IMR-90 (cell line): ENCODE results near the gene TSPAN4. TPM values are rescaled to one million over a fixed set of nuclear protein-coding genes. Genes with fewer than 3 reads are reported as not detected.

Experiments used
- ATAC-seq: fragments of 200-7000 bp; cut with Tn5 transposase; 2 replicates; pipeline ENCODE4 v1.9.1; 2020; ENCODE audit warnings: low read depth, mild to moderate bottlenecking, moderate library complexity
- BruUV-seq: library from RNA; stranded (reverse); fragments of 400-500 nt; replicated peaks from 2 replicates; lab custom pipeline; 2021; lab: Mats Ljungman, UMichigan
- CTCF ChIA-PET: fragments of 300-600 bp; formaldehyde crosslinking; extraction: SDS; loops from one replicate; lab custom pipeline; 2021; ENCODE audit warnings: antibody characterized with exemption; lab: Yijun Ruan, JAX
- POLR2A ChIA-PET: fragments of 300-600 bp; sonication (Branson Sonifier 250); formaldehyde crosslinking; loops from one replicate; lab custom pipeline; 2022; ENCODE audit warnings: antibody characterized with exemption; ENCODE audit not compliant: unreplicated experiment; lab: Charles Lee
- DNase-seq: peaks from one replicate; pipeline ENCODE4 v3.0.0; 2013
- H2AFZ ChIP-seq: replicated peaks from 2 replicates; pipeline ENCODE3; 2013; ENCODE audit warnings: low read length, mild to moderate bottlenecking; ENCODE audit not compliant: poor library complexity
- H2AK5ac ChIP-seq: 2 replicates; pipeline ENCODE4 v1.6.1; 2013; ENCODE audit warnings: low read depth, low read length, inconsistent platforms
- H2AK9ac ChIP-seq: replicated peaks from 2 replicates; pipeline ENCODE3; 2013; ENCODE audit warnings: mild to moderate bottlenecking, low read depth, low read length, moderate library complexity; ENCODE audit not compliant: poor library complexity
- H2BK120ac ChIP-seq: 2 replicates; pipeline ENCODE4 v1.6.1; 2013; ENCODE audit warnings: low read depth, low read length, inconsistent platforms
- H2BK15ac ChIP-seq: 3 replicates; pipeline ENCODE4 v1.6.1; 2013; ENCODE audit warnings: low read depth, low read length, inconsistent platforms
- H2BK20ac ChIP-seq: 2 replicates; pipeline ENCODE4 v1.6.1; 2013; ENCODE audit warnings: low read depth, mild to moderate bottlenecking, inconsistent platforms, low read length, moderate library complexity
- H2BK5ac ChIP-seq: 2 replicates; pipeline ENCODE4 v1.6.1; 2013; ENCODE audit warnings: mild to moderate bottlenecking, low read depth, low read length, inconsistent platforms; ENCODE audit not compliant: poor library complexity, severe bottlenecking
- H3K14ac ChIP-seq: replicated peaks from 2 replicates; pipeline ENCODE4 v1.6.1; 2013; ENCODE audit warnings: low read depth, low read length, inconsistent platforms
- H3K18ac ChIP-seq: 2 replicates; pipeline ENCODE4 v1.6.1; 2013; ENCODE audit warnings: low read depth, low read length, control low read depth
- H3K23ac ChIP-seq: 2 replicates; pipeline ENCODE4 v1.6.1; 2013; ENCODE audit warnings: low read depth, low read length, inconsistent platforms
- H3K27ac ChIP-seq: 2 replicates; pipeline ENCODE4 v1.5.1; 2013; ENCODE audit warnings: mild to moderate bottlenecking, control low read depth, low read length; ENCODE audit not compliant: insufficient read depth
- H3K27me3 ChIP-seq: 2 replicates; pipeline ENCODE4 v1.6.1; 2013; ENCODE audit warnings: low read length; ENCODE audit not compliant: control insufficient read depth, insufficient read depth
- H3K36me3 ChIP-seq: 2 replicates; pipeline ENCODE4 v1.6.1; 2013; ENCODE audit warnings: low read length, mixed read lengths; ENCODE audit not compliant: control insufficient read depth, insufficient read depth
- H3K4ac ChIP-seq: 2 replicates; pipeline ENCODE4 v1.6.1; 2013; ENCODE audit warnings: low read depth, low read length, inconsistent platforms
- H3K4me1 ChIP-seq: 2 replicates; pipeline ENCODE4 v1.6.1; 2013; ENCODE audit warnings: low read length, mixed read lengths; ENCODE audit not compliant: control insufficient read depth, insufficient read depth
- H3K4me2 ChIP-seq: 2 replicates; pipeline ENCODE4 v1.6.1; 2013; ENCODE audit warnings: low read depth, mild to moderate bottlenecking, control low read depth, low read length, moderate library complexity
- H3K4me3 ChIP-seq: 2 replicates; pipeline ENCODE4 v1.5.1; 2013; ENCODE audit warnings: low read depth, mild to moderate bottlenecking, control low read depth, low read length, moderate library complexity; ENCODE audit not compliant: insufficient read depth
- H3K56ac ChIP-seq: 2 replicates; pipeline ENCODE4 v1.6.1; 2013; ENCODE audit warnings: low read length, inconsistent platforms; ENCODE audit not compliant: insufficient read depth; ENCODE audit errors: extremely low read depth
- H3K79me1 ChIP-seq, 2 experiments: 2 replicates each; pipeline ENCODE4 v1.6.1; 2013; ENCODE audit warnings: low read length in 2 of 2, inconsistent platforms in 1 of 2, low read depth in 1 of 2
- H3K9ac ChIP-seq: 2 replicates; pipeline ENCODE4 v1.6.1; 2013; ENCODE audit warnings: low read depth, low read length, control low read depth
- H3K9me1 ChIP-seq: 2 replicates; pipeline ENCODE4 v1.6.1; 2013; ENCODE audit warnings: low read length, inconsistent platforms; ENCODE audit not compliant: insufficient read depth
- H3K9me3 ChIP-seq: 2 replicates; pipeline ENCODE4 v1.6.1; 2013; ENCODE audit warnings: low read length; ENCODE audit not compliant: control insufficient read depth, insufficient read depth
- H4K20me1 ChIP-seq: 2 replicates; pipeline ENCODE4 v1.6.1; 2013; ENCODE audit warnings: low read length, inconsistent platforms; ENCODE audit not compliant: insufficient read depth
- H4K5ac ChIP-seq: 2 replicates; pipeline ENCODE4 v1.6.1; 2013; ENCODE audit warnings: mild to moderate bottlenecking, low read depth, low read length, control low read depth
- H4K8ac ChIP-seq, 2 experiments: 2 replicates each; pipeline ENCODE4 v1.6.1; 2013; ENCODE audit warnings: low read depth in 2 of 2, low read length in 2 of 2, control low read depth in 1 of 2, inconsistent platforms in 1 of 2
- H4K91ac ChIP-seq: 2 replicates; pipeline ENCODE4 v1.6.1; 2013; ENCODE audit warnings: low read depth, low read length, inconsistent platforms; ENCODE audit not compliant: insufficient read depth
- BHLHE40 ChIP-seq: fragments of 150-350 bp; IDR thresholded peaks from 2 replicates; pipeline ENCODE4 v1.6.1; 2016; ENCODE audit warnings: mild to moderate bottlenecking, low read depth, low read length
- CEBPB ChIP-seq: IDR thresholded peaks from 2 replicates; pipeline ENCODE4 v1.6.1; 2012; ENCODE audit warnings: low read depth, low read length, improper control_type of control experiment
- USF2 ChIP-seq: fragments of 150-350 bp; IDR thresholded peaks from 2 replicates; pipeline ENCODE4 v1.6.1; 2017; ENCODE audit warnings: mild to moderate bottlenecking, antibody characterized with exemption, low read length, low read depth
- WGBS, 2 experiments: methylation state at CpG; one replicate each; pipeline versions ENCODE4 v1.1.5 to v1.1.7; 2013; ENCODE audit warnings: missing lambda C conversion rate in 2 of 2; ENCODE audit not compliant: insufficient read length in 1 of 2; ENCODE audit errors: extremely low coverage in 2 of 2; 5-methylcytosine and 5-hydroxymethylcytosine counted together
- dilution Hi-C: fragments of 300-500 bp; cut with HindIII; formaldehyde crosslinking; loops from one replicate; pipeline ENCODE4 v1.14.3; 2018; ENCODE audit warnings: low sequenced_read_pairs; ENCODE audit not compliant: unreplicated experiment
- in situ Hi-C: fragments of 300-500 bp; cut with MboI; formaldehyde crosslinking; loops from 3 replicates; pipeline ENCODE4 v1.14.3; 2019; ENCODE audit warnings: low sequenced_read_pairs, inconsistent platforms, mixed read lengths
- intact Hi-C: fragments of 100-400 bp; cut with micrococcal nuclease; formaldehyde crosslinking; loops from 2 replicates; pipeline ENCODE4 v1.10.0; 2022
- polyA plus RNA-seq, 3 experiments: library from polyadenylated mRNA; depleted of rRNA; stranded (reverse); fragments of >200 nt; gene quantifications; 2 replicates each; pipeline ENCODE4 v1.2.3, GENCODE V29; 2012; ENCODE audit warnings: low replicate concordance in 1 of 3
- total RNA-seq: library from RNA; depleted of rRNA; stranded (reverse); fragments of >200 nt; gene quantifications from 2 replicates; pipeline ENCODE4 v1.2.3, GENCODE V29; 2012

TSPAN4 gene
- total and polyA plus RNA-seq, 2 of the 4 experiments (the other 2 are of a cell fraction), result 161 to 293 TPM

- peak overlapping the region; percentile 76; the same call in 1 of the 2 replicates for H2AK5ac ChIP-seq
- no peak overlapping the region; the same call in 1 of the 2 replicates for H3K18ac ChIP-seq
- no peaks in the 10 kb centered on the region for H3K9me3 ChIP-seq
- TF ChIP-seq USF2, result peak; percentile 27; the same call in 1 of the 2 replicates
- TF ChIP-seq BHLHE40, result peak; percentile 92
- TF ChIP-seq CEBPB, result no peak
- peaks cover 6% of the 10 kb centered on the region; the same call in 1 of the 2 replicates for H3K9me1 ChIP-seq
- H2BK20ac ChIP-seq, result no peak overlapping the region
- no peak overlapping the region; the same call in 2 of the 3 replicates for H2BK15ac ChIP-seq
- H2AK9ac ChIP-seq, result peak overlapping the region; percentile 95
- ATAC-seq, result no peak
- H3K23ac ChIP-seq, result no peak overlapping the region
- H4K5ac ChIP-seq, result no peak overlapping the region
- peaks cover 30% of the 10 kb centered on the region; the same call in 1 of the 2 replicates for H3K36me3 ChIP-seq
- no TSS peak for BruUV-seq
- H3K4me3 ChIP-seq, result peak overlapping the region; percentile 88
- no peak overlapping the region for H3K56ac ChIP-seq
- no peak overlapping the region for H3K14ac ChIP-seq
- in situ Hi-C loops, result no loop called here
- peak overlapping the region; percentile 96 for H3K27ac ChIP-seq
- dilution Hi-C loops, result no loop called here
- H4K8ac ChIP-seq, result no peak overlapping the region; a peak in 1 of 4 replicates
- no peak overlapping the region for H2BK120ac ChIP-seq
- peaks cover 0 to 25% of the 10 kb centered on the region in 2 experiments; a peak in 3 of 4 replicates for H3K79me1 ChIP-seq
- H3K4ac ChIP-seq, result peak overlapping the region; percentile 72
- WGBS, 2 experiments, result 68% methylated on average over 12 of the region's 38 CpGs; no CpG with 5 or more reads in 1 of the 2 experiments
- peaks cover 18% of the 10 kb centered on the region for H4K20me1 ChIP-seq
- no peaks in the 10 kb centered on the region for H3K27me3 ChIP-seq
- H3K4me1 ChIP-seq, result peaks cover 13% of the 10 kb centered on the region
- no peak for DNase-seq
- peak overlapping the region; percentile 42; the same call in 1 of the 2 replicates for H3K9ac ChIP-seq
- peak overlapping the region; percentile 97 for H3K4me2 ChIP-seq
- peak overlapping the region; percentile 40 for H2AFZ ChIP-seq
- ChIA-PET CTCF (interaction anchor here (0.7 to 2.7 kb wide), 2 partner anchors 9 to 11 kb away, joined by 3 to 10 read pairs; no protein-coding TSS in a partner anchor), POLR2A (no interaction called here)
- H4K91ac ChIP-seq, result no peak overlapping the region
- peak overlapping the region; percentile 44 for H2BK5ac ChIP-seq
- intact Hi-C loops, result no loop called here
Observed at GRCh38 chr11:794766-795633, 47.7 kb upstream of the TSPAN4 start.
